Sciatic nerve (tissue), 2 donors: ENCODE measurements around the gene CADM2. TPM values are rescaled to one million over a fixed set of nuclear protein-coding genes. Genes with fewer than 3 reads are reported as not detected.

Experiments
- ATAC-seq: fragments of 200-7000 bp; cut with Tn5 transposase; one replicate; pipeline ENCODE4 v1.9.1; 2020; ENCODE audit warnings: mild to moderate bottlenecking, moderate library complexity
- DNase-seq: peaks from one replicate; pipeline ENCODE4 v3.0.0-alpha.2; 2020; ENCODE audit warnings: low spot score
- intact Hi-C: fragments of 100-400 bp; cut with DNase I; formaldehyde crosslinking; loops from one replicate; pipeline ENCODE4 v1.14.2; 2022
- total RNA-seq: library from RNA; stranded (reverse); fragmentation: NEBNext Ultra II Directional; extraction: Animal tissue kit (Norgen Biotek cat#: 25700); gene quantifications from one replicate; pipeline ENCODE4 v1.2.1, GENCODE V29; 2021
- donor health status: DM: no; HTN: no; CAD: no.
- donor health status: DM: no; HTN: no; CAD: no.

CADM2 gene
- total RNA-seq, 1 donor from 2014 or later, result 60.8 TPM

DNA sequence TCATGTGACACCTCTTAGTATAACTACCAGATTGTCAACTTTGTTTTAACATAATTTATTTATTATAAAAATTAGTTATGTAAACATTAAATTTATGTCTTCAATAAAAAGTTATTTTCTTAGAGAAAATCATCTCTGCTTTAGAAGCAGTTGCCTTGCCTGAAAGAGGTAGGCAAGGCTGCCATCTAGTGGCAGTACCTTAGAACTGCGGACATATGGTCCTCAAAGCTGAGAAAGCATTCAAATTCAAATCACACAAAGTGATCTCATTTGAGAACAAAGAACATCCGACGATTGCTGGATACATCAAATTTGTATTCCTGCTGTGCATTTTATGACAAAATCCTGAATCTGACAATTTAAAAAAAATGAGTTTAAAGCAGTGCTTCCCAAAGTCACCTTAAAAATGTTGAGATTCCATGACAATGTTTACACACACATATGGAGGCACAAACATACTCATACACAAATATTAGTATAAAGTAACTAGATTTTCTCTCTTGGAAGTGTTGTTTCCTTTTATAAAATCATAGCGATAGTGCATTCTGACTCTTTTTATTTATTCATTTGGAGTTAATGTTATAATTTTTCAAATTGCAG, 617.4 kb downstream of the CADM2 start:
- intact Hi-C loops, result no loop called here
- ATAC-seq (peak; percentile 51), DNase-seq (peak; percentile 70)

DNA sequence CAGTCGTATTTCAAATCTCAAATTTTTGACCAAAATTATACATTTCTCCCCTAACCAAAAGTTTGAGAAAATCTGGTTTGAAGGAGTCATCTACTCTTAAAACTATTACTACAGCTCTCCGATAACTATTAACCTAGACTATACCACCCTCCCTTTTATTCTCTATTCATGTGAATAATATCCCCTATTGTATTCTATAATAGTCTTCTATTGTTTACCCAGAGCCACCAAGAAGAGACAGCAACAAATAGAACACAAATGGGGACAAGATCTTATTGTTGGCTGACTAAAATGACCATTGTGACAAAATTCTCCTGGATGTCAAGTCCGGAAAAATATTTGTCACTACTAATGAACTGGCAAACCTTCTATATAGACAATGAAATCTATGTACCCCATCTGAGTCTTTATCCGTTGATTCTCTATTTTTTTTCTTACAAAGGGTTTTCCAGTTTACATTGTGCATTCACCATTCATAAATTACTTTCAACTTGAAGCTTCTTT, 618.0 kb downstream of the CADM2 start:
- no peak for ATAC-seq
- intact Hi-C loops, result no loop called here
- no peak for DNase-seq

DNA sequence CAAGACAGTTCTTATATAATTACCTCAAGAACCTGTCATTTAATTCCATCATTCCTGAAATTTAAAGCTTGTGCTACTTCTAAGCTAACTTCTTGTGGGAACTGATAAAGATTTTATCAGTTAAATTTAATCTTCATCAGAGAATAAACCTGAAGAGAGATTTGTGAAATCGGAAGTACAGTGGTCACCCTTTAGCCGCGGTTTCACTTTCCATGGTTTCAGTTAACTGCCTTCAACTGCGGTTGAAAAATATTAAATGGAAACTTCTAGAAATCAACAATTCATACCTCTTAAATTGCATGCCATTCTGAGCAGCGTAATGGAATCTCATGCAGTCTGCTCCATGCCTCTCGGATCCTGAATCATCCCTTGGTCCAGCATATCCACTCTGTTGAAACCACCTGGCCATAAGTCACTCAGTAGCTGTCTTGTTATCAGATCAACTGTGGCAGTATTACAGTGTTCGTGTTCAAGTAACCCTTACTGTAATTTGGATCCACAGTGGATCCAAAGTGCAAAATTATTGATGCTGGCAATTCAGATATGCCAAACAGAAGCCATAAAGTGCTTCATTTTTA, 626.1 kb downstream of the CADM2 start:
- intact Hi-C loops, result no loop called here
- no peak for DNase-seq
- no peak for ATAC-seq

DNA sequence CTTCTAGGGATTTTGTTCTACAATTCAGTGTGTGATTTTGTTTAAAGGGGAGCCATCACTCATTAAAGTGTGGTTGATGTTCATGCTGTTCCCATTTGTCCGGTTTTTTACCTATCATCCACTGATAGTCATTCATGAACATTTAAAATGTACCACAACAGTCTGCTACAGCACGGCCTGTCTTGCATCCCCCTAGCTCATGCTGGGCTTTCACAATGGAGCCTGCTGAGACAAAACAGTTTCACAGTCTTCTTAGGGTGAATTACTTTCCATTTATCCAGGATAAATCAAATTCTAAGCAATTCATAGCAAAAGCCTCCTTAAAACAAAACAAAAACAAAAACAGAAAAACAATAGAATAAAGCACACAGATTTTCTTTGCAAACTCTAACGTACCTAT, 627.2 kb downstream of the CADM2 start:
- ATAC-seq (no peak), DNase-seq (no peak)
- intact Hi-C loops, result no loop called here

- DNase-seq (no peak), ATAC-seq (peak; percentile 82)
- intact Hi-C loops, result no loop called here
Observed at GRCh38 chr3:85589145-85589544, 630.4 kb downstream of the CADM2 start.

- ATAC-seq, result no peak
- intact Hi-C loops, result no loop called here
- DNase-seq, result no peak
Observed at GRCh38 chr3:85591451-85591850, 632.7 kb downstream of the CADM2 start.

DNA sequence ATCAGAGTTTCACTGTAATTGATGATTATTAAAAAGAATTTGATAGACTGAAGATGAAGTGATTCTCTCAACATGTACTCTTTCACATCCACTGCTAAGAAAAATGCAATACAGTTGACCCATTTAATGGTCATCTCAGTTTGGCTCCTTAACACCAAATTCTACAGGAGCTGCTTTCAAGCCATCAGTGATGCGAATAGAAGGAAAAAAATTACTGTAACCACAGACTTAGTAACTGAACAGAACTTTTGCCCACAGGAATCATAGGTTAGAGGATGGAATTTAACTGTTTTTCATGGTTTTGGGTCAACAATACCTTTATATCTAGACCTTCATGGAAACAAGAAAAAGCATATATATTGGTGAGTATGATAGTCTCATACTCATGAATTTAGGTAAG, 633.5 kb downstream of the CADM2 start:
- intact Hi-C loops, result no loop called here
- DNase-seq, result no peak
- ATAC-seq, result no peak

DNA sequence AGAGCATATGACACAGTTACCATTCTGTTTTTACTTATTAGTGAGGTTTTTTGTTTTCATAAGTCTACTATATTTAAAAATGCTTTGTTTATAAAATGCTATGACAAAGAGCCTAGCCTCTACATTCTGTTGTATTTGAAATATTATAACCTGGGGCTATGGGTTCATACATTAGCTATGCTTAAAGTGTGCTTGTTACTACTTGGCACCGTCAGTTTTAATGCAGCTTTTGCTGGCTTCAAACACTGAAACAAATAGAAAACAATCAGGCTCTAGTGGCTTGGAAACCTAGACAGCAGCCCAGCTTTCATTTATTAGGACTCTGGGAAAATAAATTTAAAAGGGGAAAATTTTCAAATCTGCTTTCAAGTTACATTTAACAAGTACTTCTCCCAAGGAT, 635.9 kb downstream of the CADM2 start:
- DNase-seq (no peak), ATAC-seq (no peak)
- intact Hi-C loops, result no loop called here

DNA sequence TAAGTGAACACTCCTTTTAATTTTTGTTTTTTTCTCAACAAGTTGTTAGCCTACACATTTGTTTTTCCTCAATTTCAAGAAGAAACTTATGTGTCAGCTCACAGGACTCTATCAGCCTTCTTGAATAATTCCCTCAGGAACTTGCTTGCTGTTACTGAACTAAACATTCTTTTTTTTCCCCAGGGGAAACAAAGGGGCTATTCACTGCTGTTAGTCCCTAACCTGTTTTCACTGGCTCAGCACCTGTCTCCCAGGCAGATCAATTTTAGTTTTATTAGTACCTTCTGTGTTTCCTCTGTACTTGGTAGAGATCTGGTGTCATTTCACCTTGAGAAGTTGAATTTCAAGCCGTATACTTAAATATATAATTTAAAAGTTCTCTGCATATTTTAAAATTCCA, 644.6 kb downstream of the CADM2 start:
- DNase-seq (no peak), ATAC-seq (no peak)
- intact Hi-C loops, result no loop called here

DNA sequence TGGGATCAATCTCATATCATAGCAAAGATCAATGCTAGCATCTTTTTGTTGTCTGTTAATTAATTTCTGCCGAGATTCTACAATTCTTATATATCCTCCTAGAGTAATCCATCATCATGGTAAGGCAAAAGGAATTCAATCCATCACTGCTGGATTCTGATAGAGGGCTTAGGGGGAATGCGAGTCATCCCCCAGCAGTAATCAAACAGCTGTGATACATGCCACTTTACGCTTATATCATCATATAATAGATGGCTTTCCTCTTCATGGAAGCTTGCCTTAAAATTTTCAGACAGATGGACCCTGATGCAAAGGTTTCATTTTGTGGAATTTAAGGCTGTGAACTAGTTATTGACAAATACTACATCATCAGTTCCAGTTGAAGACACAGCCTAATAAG, 645.9 kb downstream of the CADM2 start:
- DNase-seq (no peak), ATAC-seq (no peak)
- intact Hi-C loops, result no loop called here

- DNase-seq (no peak), ATAC-seq (no peak)
- intact Hi-C loops, result no loop called here
Observed at GRCh38 chr3:85605066-85605465, 646.3 kb downstream of the CADM2 start.

DNA sequence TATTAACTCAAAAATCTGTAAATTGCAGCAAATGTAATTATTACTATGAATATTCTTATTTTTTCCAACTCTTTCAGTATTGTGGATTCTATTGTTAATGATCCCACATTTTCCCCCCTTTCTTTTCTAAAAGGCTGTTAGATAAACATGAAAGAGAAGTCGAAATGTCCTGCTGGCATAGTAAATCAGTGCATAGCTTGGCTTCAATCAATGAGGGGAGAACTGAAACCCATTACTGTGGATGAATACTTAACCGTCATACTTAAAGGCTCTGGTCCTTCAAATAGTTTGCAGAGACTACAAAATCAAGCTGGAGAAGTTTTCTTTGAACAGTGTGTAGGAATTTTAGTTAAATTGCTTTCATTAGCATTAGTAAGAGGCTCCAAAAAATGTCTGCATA, 667.9 kb downstream of the CADM2 start:
- DNase-seq (no peak), ATAC-seq (no peak)
- intact Hi-C loops, result no loop called here

DNA sequence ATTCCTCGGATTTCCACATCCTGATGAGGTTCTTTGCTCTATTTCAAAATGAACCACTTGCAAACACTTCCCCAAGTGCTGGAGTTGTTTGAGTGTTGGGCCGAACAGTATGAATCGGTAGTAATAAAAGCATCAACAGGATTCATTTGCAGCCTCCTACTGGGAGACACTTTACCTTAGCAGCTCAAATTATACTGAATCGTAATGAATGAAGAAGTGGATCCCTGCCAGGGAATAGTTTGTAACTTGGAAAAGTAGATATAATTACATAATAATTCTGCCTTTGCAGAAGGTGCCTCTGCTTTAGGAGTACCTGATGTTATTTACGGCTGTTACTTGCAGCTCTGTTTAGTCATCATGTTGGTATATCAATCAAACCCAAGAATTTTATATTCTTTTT, 669.1 kb downstream of the CADM2 start:
- DNase-seq (no peak), ATAC-seq (no peak)
- intact Hi-C loops, result no loop called here

GRCh38 chr3:85631070-85631469, 672.3 kb downstream of the CADM2 start:
- no peak for ATAC-seq
- intact Hi-C loops, result no loop called here
- DNase-seq, result no peak

- no peak for DNase-seq
- ATAC-seq, result no peak
- intact Hi-C loops, result no loop called here
Observed at GRCh38 chr3:85632921-85633320, 674.1 kb downstream of the CADM2 start.

DNA sequence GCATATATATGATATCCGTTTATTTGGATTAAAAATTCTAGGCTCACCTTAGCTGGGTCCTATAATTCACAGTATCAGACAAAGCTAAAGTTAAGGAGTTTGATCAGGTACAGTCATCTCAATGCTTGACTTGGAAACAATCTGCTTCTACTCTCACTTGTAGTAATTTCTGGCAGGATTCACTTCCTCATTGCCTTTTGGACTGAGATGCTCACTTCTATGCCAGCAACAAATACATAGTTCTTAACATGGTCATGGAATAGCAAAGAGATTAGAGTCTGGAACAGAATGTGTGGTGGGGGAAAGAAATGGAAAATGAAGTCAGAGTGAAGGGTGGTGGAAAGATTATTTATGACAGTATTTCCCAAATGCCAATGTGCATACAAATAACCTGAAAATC, 693.6 kb downstream of the CADM2 start:
- DNase-seq (no peak), ATAC-seq (no peak)
- intact Hi-C loops, result no loop called here

GRCh38 chr3:85660451-85660850, 701.7 kb downstream of the CADM2 start:
- intact Hi-C loops, result no loop called here
- ATAC-seq (no peak), DNase-seq (no peak)

GRCh38 chr3:85662462-85662861, 703.7 kb downstream of the CADM2 start:
- intact Hi-C loops, result no loop called here
- ATAC-seq, result no peak
- DNase-seq, result no peak

- ATAC-seq (no peak), DNase-seq (no peak)
- intact Hi-C loops, result no loop called here
Observed at GRCh38 chr3:85667744-85668143, 709.0 kb downstream of the CADM2 start.

DNA sequence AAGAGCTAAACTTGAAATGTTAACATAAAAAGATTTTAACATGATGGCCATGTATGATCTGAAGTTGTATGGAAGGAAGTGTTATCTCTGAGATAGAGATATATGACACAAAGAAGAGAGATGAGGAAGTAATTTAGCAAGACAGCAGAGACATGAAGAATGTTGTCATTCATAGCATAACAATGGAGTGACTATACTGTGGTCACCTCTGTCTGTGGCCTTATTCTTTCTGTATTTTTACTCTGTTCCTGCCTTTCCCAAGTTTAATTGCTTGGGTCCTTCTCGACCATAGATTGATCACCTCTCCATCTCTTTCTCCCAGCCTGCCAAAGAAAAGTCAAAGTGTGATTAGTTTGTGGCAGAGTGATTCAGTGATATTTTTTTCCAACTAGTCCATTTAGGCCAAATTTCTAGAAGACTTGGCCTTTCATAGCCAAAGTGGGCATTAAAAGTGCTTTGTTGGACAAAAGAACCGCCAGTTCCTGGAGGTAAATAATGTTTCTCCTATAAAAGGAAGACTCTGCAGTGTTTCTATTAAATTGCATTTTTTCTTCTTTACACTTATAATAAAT, 711.9 kb downstream of the CADM2 start:
- ATAC-seq (no peak), DNase-seq (no peak)
- intact Hi-C loops, result no loop called here

DNA sequence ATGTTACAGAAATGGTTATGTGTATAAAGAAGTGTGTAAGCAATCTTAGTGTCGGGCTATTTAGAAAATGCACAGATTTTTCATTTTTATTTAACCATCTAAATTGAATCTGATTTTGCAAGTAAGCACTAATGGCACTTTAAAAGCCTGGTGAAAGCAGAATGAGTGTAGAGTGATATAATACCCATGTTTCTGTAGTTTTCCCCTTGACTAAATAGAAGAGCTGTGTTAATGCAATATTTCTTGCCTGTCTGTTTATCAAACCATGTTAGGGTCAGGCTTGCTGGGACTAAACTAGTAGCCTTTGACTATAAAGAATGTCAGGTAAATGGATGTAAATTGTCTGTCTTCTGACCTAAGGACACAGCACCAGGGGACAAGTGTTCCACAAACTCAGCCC, 714.0 kb downstream of the CADM2 start:
- intact Hi-C loops, result no loop called here
- DNase-seq, result no peak
- ATAC-seq, result no peak
